Stromal cell of bone marrow (primary cell): ENCODE results near the gene NEK11.
"Not testable (repeated sequence)": the region's sequence is repeated elsewhere in the genome, so short reads cannot be mapped to it uniquely, and the experiment has no call there.

Experiments
- DNase-seq: peaks from one replicate; pipeline ENCODE4 v3.0.0-alpha.2; 2012; ENCODE audit warnings: low read depth

NEK11 gene

DNA sequence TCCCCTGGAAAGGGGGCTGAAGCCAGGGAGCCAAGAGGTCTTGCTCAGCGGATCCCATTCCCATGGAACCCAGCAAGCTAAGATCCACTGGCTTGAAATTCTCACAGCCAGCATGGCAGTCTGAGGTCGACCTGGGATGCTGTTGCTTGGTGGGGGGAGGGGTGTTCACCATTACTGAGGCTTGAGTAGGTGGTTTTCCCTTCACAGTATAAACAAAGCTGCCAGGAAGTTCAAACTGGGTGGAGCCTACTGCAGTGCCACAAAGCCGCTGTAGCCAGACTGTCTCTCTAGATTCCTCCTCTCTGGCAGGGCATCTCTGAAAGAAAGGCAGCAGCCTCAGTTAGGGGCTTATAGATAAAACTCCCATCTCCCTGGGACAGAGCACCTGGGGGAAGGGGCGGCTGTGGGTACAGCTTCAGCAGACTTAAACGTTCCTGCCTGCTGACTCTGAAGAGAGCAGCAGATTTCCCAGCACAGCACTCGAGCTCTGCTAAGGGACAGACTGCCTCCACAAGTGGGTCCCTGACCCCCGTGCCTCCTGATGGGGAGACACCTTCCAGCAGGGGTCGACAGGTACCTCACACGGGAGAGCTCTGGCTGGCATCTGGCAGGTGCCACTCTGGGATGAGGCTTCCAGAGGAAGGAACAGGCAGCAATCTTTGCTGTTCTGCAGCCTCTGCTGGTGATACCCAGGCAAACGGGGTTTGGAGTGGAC lies 15.8 kb downstream of the NEK11 start:
- not testable (repeated sequence) for DNase-seq

DNA sequence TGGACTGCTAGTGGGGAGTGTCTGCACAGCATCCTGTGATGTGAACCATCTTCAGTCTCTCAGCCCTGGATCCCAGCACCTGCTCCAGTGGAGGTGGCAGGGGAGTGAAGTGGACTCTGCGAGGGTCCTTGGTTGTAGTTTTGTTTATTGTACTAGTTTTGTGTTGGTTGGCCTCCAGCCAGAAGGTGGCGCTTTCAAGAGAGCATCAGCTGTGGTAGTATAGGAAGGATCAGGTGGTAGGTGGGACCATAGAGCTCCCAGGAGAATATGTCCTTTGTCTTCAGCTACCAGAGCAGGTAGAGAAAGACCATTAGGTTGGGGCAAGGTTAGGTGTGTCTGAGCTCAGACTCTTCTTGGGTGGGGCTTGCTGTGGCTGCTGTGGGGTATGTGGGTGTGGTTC lies 20.9 kb downstream of the NEK11 start:
- DNase-seq: no peak

- no peak for DNase-seq
Observed at GRCh38 chr3:131048030-131048429, 21.4 kb downstream of the NEK11 start.

- no peak for DNase-seq
Observed at GRCh38 chr3:131050001-131050400, 23.3 kb downstream of the NEK11 start.

DNA sequence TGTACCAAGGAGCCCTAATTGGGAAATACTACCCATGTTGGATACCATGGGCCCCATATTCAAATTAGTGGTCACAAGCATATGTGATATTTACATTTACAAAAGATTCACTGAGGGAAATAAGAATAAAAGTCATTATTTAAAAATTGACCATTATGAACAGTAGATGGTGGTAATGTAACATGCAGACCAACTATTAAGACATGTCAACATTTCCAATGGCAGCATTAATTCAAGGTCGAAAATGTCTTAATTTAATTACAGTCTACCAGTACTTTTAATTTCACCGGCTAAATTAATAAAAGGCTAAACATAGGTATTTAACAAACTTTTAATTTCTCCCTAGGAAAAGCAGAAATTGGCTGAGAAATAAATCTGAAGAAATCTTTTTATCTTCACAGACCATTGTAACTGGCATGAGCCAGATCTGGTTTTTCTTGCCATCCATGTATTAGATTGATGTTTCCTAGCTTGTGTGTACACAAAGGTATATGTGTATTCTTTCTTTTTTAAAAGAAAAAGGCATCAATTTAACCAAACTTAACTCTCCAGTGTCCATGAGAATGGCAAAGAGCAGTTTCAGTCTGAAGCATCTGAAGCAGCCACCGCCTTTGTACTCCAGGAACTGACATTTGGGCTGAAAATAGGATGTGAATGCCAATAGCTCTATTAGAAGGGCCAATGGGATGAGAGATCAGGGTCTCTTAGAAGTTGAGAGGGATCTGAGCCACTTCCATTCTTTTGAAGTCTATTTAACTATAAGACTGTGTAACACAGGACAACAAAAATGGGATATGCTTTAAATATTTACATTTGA lies 26.6 kb downstream of the NEK11 start:
- no peak for DNase-seq

DNA sequence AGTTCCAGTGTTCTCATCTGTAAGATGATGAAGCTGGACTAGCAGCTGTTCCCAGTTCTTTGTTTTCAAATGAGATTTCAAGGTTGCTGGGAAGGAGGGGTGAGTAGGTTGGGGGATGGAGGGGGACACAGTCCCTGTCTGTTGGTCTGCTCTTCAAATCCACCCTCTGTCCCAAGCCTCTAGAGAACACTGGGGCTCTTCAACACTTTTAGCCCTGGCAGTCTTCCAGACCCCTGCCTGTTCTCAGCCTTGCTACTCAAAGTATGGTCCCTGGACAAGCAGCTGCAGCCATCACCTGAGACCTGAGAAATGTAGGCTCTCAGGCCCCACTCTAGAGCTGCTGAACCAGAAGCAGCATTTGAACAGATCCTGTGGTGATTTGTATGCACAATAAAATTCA lies 41.3 kb downstream of the NEK11 start:
- DNase-seq: no peak

GRCh38 chr3:131072099-131072559 lies 45.5 kb downstream of the NEK11 start:
- DNase-seq: peak; percentile 38

GRCh38 chr3:131072845-131073244 lies 46.2 kb downstream of the NEK11 start:
- peak; percentile 70 for DNase-seq

DNA sequence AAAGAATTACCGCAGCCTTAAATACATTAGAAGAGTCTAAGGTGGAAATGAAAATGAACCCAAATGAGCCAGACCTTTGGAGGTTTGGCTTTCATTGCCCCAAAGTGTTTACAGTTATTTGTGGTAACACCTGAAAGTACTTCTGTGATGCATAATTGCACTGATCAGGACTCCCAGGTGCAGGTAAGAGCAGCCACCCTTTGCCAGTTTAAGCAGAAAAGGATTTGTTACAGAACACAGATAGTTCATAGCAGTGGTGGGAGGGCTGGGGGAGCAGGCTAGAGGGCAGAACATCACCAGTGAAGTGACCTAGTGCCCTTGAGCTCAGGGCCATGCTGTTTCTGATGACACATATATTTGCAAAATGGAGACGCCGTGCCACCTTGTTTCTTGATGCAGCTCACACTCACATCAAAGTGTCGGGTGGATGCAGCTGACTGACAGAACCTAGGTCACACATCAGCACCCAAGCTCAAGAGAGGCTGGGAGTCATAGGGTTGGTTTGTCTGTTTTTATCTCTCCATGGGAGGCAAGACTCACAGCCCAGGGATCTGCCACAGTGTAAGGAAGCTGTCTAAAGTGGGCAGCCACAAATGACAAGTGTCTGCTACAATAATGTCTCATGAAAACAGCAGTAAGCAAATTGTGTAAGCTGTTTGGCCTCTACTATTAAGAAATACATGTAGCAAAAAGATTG lies 49.1 kb downstream of the NEK11 start:
- no peak for DNase-seq

GRCh38 chr3:131077904-131078303 lies 51.2 kb downstream of the NEK11 start:
- DNase-seq: no peak

- DNase-seq: no peak
Observed at GRCh38 chr3:131079086-131079485, 52.4 kb downstream of the NEK11 start.

DNA sequence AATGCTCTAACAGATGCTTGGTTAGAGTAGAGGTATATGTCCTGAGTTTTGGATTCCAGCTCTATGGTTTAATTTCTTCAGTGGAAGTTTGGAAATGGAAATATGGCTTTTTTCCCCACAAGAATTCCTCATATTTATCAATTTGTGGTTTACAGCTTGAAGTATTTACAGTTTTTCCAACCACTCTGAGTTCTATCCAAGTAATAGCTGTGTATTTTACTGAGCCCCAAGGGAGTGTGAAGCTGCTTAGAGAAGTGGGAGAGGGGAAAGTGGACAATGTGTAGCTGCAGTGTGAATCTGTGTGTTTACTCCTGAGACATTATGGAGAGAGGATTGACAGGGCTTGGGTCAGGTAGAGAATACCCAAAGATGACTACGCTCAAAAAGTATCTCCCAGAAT lies 54.5 kb downstream of the NEK11 start:
- DNase-seq: peak; percentile 18

DNA sequence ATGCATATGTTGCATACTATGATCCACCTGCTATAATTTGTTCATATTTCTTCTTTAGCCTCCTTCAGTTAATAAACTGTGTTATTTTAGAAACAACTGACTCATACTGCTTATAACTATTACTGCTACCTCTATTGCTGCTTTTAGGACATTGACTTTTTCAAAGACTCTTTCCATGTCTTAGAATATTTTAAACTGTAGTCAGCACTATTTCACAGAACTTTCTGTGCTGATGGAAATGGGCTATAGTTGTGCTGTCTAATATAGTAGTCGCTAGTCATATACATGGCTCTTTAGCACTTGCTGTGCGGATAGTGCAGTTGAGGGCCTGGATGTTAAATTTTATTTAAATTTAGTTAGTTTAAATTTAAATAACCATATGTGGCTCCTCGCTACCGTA lies 55.6 kb downstream of the NEK11 start:
- no peak for DNase-seq

GRCh38 chr3:131082871-131083863 lies 56.5 kb downstream of the NEK11 start:
- no peak for DNase-seq

GRCh38 chr3:131091768-131092167 lies 65.1 kb downstream of the NEK11 start:
- DNase-seq: no peak

DNA sequence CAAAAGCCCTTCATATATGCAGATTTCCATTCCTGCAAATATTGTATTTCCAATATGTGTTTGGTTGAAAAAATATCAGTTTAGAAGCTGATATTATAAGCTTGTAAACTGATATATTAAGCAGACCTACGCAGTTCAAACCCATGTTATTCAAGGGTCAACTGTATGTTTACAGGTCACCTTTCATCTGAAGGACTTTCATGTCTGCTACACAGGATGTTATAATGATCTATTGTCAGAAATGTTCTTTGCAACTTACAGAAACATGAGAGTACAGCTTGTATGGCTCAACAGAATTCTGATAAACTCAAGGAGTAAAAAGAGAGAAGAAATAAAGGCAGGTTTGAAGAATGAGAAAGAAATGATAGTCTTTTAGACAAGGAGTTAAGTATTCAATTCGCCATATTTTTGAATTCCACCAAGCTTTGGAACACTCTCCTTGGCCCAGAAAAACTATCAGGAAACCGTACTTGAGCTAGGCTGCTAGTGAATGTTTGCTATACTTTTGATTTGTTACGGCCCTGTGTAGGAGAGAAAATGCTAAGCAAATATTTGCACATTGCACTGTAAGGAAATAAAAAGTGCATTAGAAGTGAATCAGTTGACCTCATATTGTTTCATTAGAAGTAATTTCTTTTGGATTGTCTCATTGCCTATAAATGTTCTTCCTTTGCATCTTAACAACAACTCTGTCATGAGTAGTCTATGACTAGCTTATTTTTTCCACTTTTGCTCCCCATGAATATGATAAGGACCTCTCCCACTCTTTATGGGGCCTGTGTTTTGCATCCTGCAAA lies 81.2 kb downstream of the NEK11 start:
- DNase-seq: no peak

DNA sequence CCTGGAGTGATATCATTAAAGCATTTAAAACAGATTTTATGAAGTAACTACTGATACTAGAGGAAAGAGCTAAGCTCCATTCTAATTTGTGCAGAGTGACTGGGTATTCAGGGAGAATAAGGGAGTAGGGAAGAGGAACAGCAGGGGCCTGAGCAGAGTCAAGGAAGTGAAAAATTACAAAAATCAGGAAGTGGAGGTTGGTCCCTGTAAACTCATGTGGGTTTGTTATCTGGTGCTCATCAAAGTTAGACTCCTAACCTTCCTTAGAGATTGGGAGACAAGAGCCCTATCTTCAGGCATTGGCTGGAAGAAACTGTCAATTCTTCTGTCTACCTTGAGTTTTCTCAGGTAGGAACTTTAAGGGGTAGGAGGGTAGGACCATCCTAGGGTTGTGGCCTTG lies 82.5 kb downstream of the NEK11 start:
- DNase-seq: no peak

- DNase-seq: no peak
Observed at GRCh38 chr3:131110087-131110486, 83.4 kb downstream of the NEK11 start.

DNA sequence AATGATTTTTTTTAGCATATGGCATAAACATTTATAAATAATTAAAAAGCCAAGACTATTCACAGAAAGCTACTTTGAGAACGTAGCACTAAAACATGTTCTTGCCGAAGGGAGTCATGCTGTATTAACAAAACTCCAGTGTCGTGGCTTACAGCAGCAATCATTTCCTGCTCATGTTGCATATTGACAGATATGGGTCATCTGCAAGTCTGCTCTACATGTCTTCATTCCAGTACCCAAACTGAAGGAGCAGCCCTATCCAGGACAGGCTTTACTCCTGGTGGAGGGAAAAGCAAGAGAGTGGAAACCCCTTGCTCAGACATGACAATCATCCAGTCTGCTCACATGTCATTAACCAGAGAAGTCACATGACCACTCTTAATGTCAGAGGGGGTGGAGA lies 87.6 kb downstream of the NEK11 start:
- no peak for DNase-seq

GRCh38 chr3:131125684-131126083 lies 99.0 kb downstream of the NEK11 start:
- no peak for DNase-seq

DNA sequence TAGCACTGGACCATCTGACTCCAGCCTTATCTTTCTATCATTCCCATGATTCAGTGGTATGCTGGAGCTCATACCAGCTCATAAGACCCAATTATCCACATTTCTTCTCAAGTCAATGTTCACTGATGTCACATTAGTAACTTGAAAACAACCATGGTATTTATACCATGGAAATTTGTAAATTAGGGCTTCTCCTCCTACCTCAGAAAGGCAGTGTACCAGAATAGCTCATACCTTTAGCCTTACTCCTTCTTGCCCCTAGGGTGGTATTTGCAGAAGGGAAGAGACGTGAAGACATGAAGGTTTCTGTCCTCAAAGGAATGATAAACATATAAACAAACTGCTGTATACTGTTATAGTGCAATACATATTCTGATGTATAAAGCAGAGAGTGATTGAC lies 114.2 kb downstream of the NEK11 start:
- DNase-seq: no peak
